HepG2 (cell line): ENCODE measurements around the gene VTI1B. TPM values are rescaled to one million over a fixed set of nuclear protein-coding genes. Genes with fewer than 3 reads are reported as not detected.

Experiments
- ATAC-seq: fragments of 200-7000 bp; cut with Tn5 transposase; 3 replicates; pipeline ENCODE4 v1.9.1; 2020; ENCODE audit warnings: mild to moderate bottlenecking, moderate library complexity
- BruUV-seq: library from RNA; stranded (reverse); fragments of 400-500 nt; replicated peaks from 2 replicates; lab custom pipeline; 2021; lab: Mats Ljungman, UMichigan
- CTCF ChIA-PET: fragments of 300-600 bp; formaldehyde crosslinking; extraction: SDS; loops from one replicate; lab custom pipeline; 2021; ENCODE audit warnings: low total read pairs, inconsistent platforms, low intra/inter-chr PET ratio; lab: Yijun Ruan, JAX
- POLR2A ChIA-PET: fragments of 350-600 bp; sonication (Branson Sonifier 250); formaldehyde crosslinking; loops from one replicate; lab custom pipeline; 2020; ENCODE audit warnings: antibody characterized with exemption, inconsistent platforms; lab: Yijun Ruan, JAX
- DNase-seq: peaks from one replicate; pipeline ENCODE4 v3.0.0-alpha.2; 2015; ENCODE audit warnings: low spot score
- FAIRE-seq: peaks from 3 replicates; lab custom pipeline; 2011; peaks lifted over from hg19 to GRCh38; lab: Jason Lieb, UNC
- H2AFZ ChIP-seq: one replicate; pipeline ENCODE4 v1.6.1; 2011; ENCODE audit warnings: low read length, inconsistent platforms
- H3K27ac ChIP-seq: fragments of 300-600 bp; 3 replicates; pipeline ENCODE4 v1.8.0; 2011; ENCODE audit warnings: mixed run types, mild to moderate bottlenecking, mixed read lengths, low read length, inconsistent platforms; ENCODE audit not compliant: insufficient read depth; ENCODE audit errors: extremely low read length
- H3K27me3 ChIP-seq, 2 experiments: fragments of 200-600 bp in 1 of 2; 2 replicates in 1 of 2; 3 replicates in 1 of 2; pipeline versions ENCODE4 v1.6.0 to v1.8.0; 2011; ENCODE audit warnings: low read length in 2 of 2, mild to moderate bottlenecking in 2 of 2, moderate library complexity in 2 of 2, inconsistent platforms in 1 of 2; ENCODE audit not compliant: insufficient read depth in 2 of 2, control insufficient read depth in 1 of 2
- H3K36me3 ChIP-seq, 2 experiments: fragments of 200-600 bp in 1 of 2; replicated peaks in 1 of 2; 2 replicates in 1 of 2; 3 replicates in 1 of 2; pipeline versions ENCODE4 v1.5.1 to v1.8.0; 2011; ENCODE audit warnings: low read length in 2 of 2, inconsistent platforms in 1 of 2; ENCODE audit not compliant: insufficient read depth in 2 of 2, control insufficient read depth in 1 of 2
- H3K4me1 ChIP-seq: 2 replicates; pipeline ENCODE4 v1.5.1; 2012; ENCODE audit warnings: low read length, inconsistent platforms; ENCODE audit not compliant: insufficient read depth
- H3K4me2 ChIP-seq: 2 replicates; pipeline ENCODE4 v1.6.0; 2011; ENCODE audit warnings: low read depth, low read length, inconsistent platforms
- H3K4me3 ChIP-seq, 3 experiments: fragments of 200-600 bp in 1 of 3; sonication (generic), shearing (Covaris generic) in 1 of 3; replicated peaks in 1 of 3; 2 replicates each; pipeline ENCODE4 v1.5.1; 2011 to 2016; ENCODE audit warnings: low read length in 3 of 3, inconsistent platforms in 2 of 3, low read depth in 2 of 3, mild to moderate bottlenecking in 2 of 3, control low read depth in 1 of 3, mixed read lengths in 1 of 3; ENCODE audit not compliant: insufficient read depth in 1 of 3
- H3K79me2 ChIP-seq: one replicate; pipeline ENCODE4 v1.6.1; 2011; ENCODE audit warnings: low read length, inconsistent platforms; ENCODE audit not compliant: insufficient read depth
- H3K9ac ChIP-seq: 2 replicates; pipeline ENCODE4 v1.6.0; 2011; ENCODE audit warnings: mild to moderate bottlenecking, low read depth, low read length, inconsistent platforms; ENCODE audit not compliant: insufficient read depth
- H3K9me3 ChIP-seq: 2 replicates; pipeline ENCODE4 v1.5.1; 2012; ENCODE audit warnings: mild to moderate bottlenecking, low read length
- H4K20me1 ChIP-seq: 2 replicates; pipeline ENCODE4 v1.6.0; 2011; ENCODE audit warnings: inconsistent platforms, mild to moderate bottlenecking, low read length, moderate library complexity; ENCODE audit not compliant: insufficient read depth
- AFF4 ChIP-seq: sonication (generic); formaldehyde crosslinking; IDR thresholded peaks from 2 replicates; pipeline ENCODE4 v1.4.0; 2020; ENCODE audit warnings: missing genetic modification reagents
- KLF13 ChIP-seq: sonication (generic); formaldehyde crosslinking; IDR thresholded peaks from 2 replicates; pipeline ENCODE4 v1.4.0; 2020; ENCODE audit warnings: mild to moderate bottlenecking, missing genetic modification reagents
- MAFK ChIP-seq, 2 experiments: IDR thresholded peaks in 1 of 2; conservative IDR thresholded peaks in 1 of 2; 2 replicates each; pipeline ENCODE4 v1.6.1; 2011; ENCODE audit warnings: improper control_type of control experiment in 2 of 2, low read length in 2 of 2
- NFE2 ChIP-seq: sonication (generic); formaldehyde crosslinking; IDR thresholded peaks from 2 replicates; pipeline ENCODE4 v1.4.0; 2020; ENCODE audit warnings: missing genetic modification reagents
- SMC3 ChIP-seq: IDR thresholded peaks from 2 replicates; pipeline ENCODE4 v1.6.1; 2011; ENCODE audit warnings: low read length, improper control_type of control experiment
- ZBTB14 ChIP-seq: sonication (generic); formaldehyde crosslinking; IDR thresholded peaks from 2 replicates; pipeline ENCODE4 v1.4.0; 2020; ENCODE audit warnings: missing genetic modification reagents
- WGBS: methylation state at CpG from one replicate; pipeline ENCODE4 v1.1.6; 2017; ENCODE audit warnings: low lambda C conversion rate; 5-methylcytosine and 5-hydroxymethylcytosine counted together
- in situ Hi-C: cut with HindIII; loops from 2 replicates; pipeline ENCODE4 v1.10.0; 2017; ENCODE audit warnings: low pct_unique_long_range_greater_than_20kb; ENCODE audit not compliant: extremely low pct_ligation_motif_present
- intact Hi-C: fragments of 100-400 bp; cut with micrococcal nuclease; formaldehyde crosslinking; loops from one replicate; pipeline ENCODE4 v1.10.0; 2022; ENCODE audit not compliant: unreplicated experiment
- polyA plus RNA-seq, 8 experiments: library from polyadenylated mRNA; depleted of rRNA in 3 of 8; stranded (reverse) in 7 of 8; unstranded in 1 of 8; fragments of >200 nt; fragmentation: Illumina TruSeq in 4 of 8; extraction: Trizol in 4 of 8; gene quantifications; 2 replicates each; pipeline versions ENCODE4 v1.2.1 to v1.2.3, GENCODE V29; 2011 to 2016; ENCODE audit warnings: low read depth in 4 of 8, missing spikeins in 1 of 8, mixed read lengths in 1 of 8; ENCODE audit not compliant: insufficient read depth in 1 of 8
- total RNA-seq, 5 experiments: library from RNA; depleted of rRNA; stranded (reverse); fragments of >200 nt; fragmentation: Illumina TruSeq; extraction: Trizol; gene quantifications; 2 replicates each; pipeline ENCODE4 v1.2.3, GENCODE V29; 2016; ENCODE audit warnings: low read depth in 1 of 5

Gene VTI1B
- total and polyA plus RNA-seq, 2 of the 13 experiments (the other 11 are each of a cell fraction or from before 2014, with no cell fraction given): 39.0 to 103 TPM

GRCh38 chr14:67665868-67666267 is 8.6 kb downstream of the VTI1B start:
- no peak overlapping the region for H2AFZ ChIP-seq
- DNase-seq: no peak
- no peaks in the 10 kb centered on the region for H4K20me1 ChIP-seq
- no peak overlapping the region for H3K27ac ChIP-seq
- TF ChIP-seq SMC3: no peak
- TF ChIP-seq AFF4: no peak
- TF ChIP-seq NFE2 (CRISPR knock-in tag): no peak
- no peak for TF ChIP-seq ZBTB14
- TF ChIP-seq KLF13 (CRISPR knock-in tag): no peak
- TF ChIP-seq MAFK (conservative IDR thresholded peaks at IDR 0.05 in 1 of 2, IDR thresholded peaks at IDR 0.05 in 1 of 2; ENCODE audit: low read length in 2 of 2): 0 out of 4 replicates have a peak, but pooled peaks of 1 of the 2 experiments have one; percentile 26
- intact Hi-C loops (loop anchor here (10.0 kb wide), 2 partner anchors 141 to 241 kb away; no protein-coding TSS in a partner anchor), in situ Hi-C loops (loop anchor here (5.0 to 10.0 kb wide), 3 partner anchors 36 to 81 kb away; partner anchors contain the start of genes ARG2 and RDH12)
- ChIA-PET POLR2A (interaction anchor here (1.2 kb wide), 1 partner anchor 132 kb away, joined by 3 read pairs; the partner anchor contains the start of gene PLEKHH1), CTCF (interaction anchor here (2.0 to 5.4 kb wide), 3 partner anchors 47 to 81 kb away, joined by 11 to 49 read pairs (median 38); partner anchors contain the start of genes ARG2 and PIGH)
- no peak overlapping the region for H3K4me3 ChIP-seq
- H3K9me3 ChIP-seq: no peaks in the 10 kb centered on the region
- peaks cover 29% of the 10 kb centered on the region for H3K79me2 ChIP-seq
- no peak overlapping the region for H3K9ac ChIP-seq
- no peaks in the 10 kb centered on the region; a peak in 2 of 5 replicates for H3K36me3 ChIP-seq
- WGBS: 95% methylated on average over 2 of the region's 2 CpGs
- H3K4me2 ChIP-seq: no peak overlapping the region
- no peaks in the 10 kb centered on the region for H3K4me1 ChIP-seq
- ATAC-seq: no peak
- no peaks in the 10 kb centered on the region for H3K27me3 ChIP-seq
- no peak for FAIRE-seq
- BruUV-seq: no TSS peak
